Measurements from ENCODE around the gene KRT5. TPM values are rescaled to one million over a fixed set of nuclear protein-coding genes. Genes with fewer than 3 reads are reported as not detected.

KRT5 gene
- total and polyA plus RNA-seq, 2 donors (not counting 3 experiments of a cell fraction or from before 2014, with no cell fraction given), result 0.32 to 0.86 TPM

GRCh38 chr12:52526511-52526951, 6.3 kb upstream of the KRT5 start:
- Histone ChIP-seq H3K4me1 (ENCODE audit: control insufficient read depth, extremely low read depth, insufficient read depth, low read length) (no peaks in the 10 kb centered on the region), H3K79me2 (ENCODE audit: control insufficient read depth, insufficient read depth, low read length) (no peaks in the 10 kb centered on the region), H3K4me3 (replicated peaks in 1 of 3; ENCODE audit: insufficient read depth in 1 of 3, low read depth in 1 of 3, low read length in 3 of 3) (no peak overlapping the region), H3K9ac (replicated peaks; ENCODE audit: extremely low read depth, insufficient read depth, low read length) (no peak overlapping the region), H3K27ac (ENCODE audit: insufficient read depth, low read depth, low read length) (no peak overlapping the region), H3K4me2 (ENCODE audit: insufficient read depth, low read length) (no peak overlapping the region), H4K20me1 (replicated peaks; ENCODE audit: control insufficient read depth, extremely low read depth, insufficient read depth, low read length) (no peaks in the 10 kb centered on the region), H3K27me3 (ENCODE audit: control insufficient read depth in 2 of 2, insufficient read depth in 2 of 2, low read length in 2 of 2) (no peaks in the 10 kb centered on the region), H3K36me3 (ENCODE audit: control insufficient read depth in 2 of 2, extremely low read depth in 1 of 2, insufficient read depth in 2 of 2, low read length in 2 of 2) (no peaks in the 10 kb centered on the region), H2AFZ (ENCODE audit: low read depth, low read length) (no peak overlapping the region), H3K9me1 (replicated peaks; ENCODE audit: control insufficient read depth, extremely low read depth, insufficient read depth, low read length) (no peaks in the 10 kb centered on the region), H3K9me3 (replicated peaks; ENCODE audit: control insufficient read depth, insufficient read depth, low read length) (no peaks in the 10 kb centered on the region)
- no TSS peak for BruUV-seq (replicated peaks)
- intact Hi-C loops (cut with micrococcal nuclease) (no loop called here), dilution Hi-C loops (cut with MboI; ENCODE audit: extremely low pct_ligation_motif_present, low sequenced_read_pairs) (no loop called here)
- FAIRE-seq (no peak), DNase-seq (ENCODE audit: low read depth, low spot score) (no peak)
- CTCF ChIA-PET, result no interaction called here
- no peak for TF ChIP-seq MAX (IDR thresholded peaks at IDR 0.05; ENCODE audit: insufficient read depth, insufficient read length)
- TF ChIP-seq POLR2A (IDR thresholded peaks at IDR 0.05; ENCODE audit: low read depth, low read length), result no peak
- TF ChIP-seq POLR2AphosphoS5 (IDR thresholded peaks at IDR 0.05; ENCODE audit: insufficient read depth, low read depth, low read length), result no peak
- no peak for TF ChIP-seq JUN (IDR thresholded peaks at IDR 0.05; ENCODE audit: borderline replicate concordance, insufficient read depth, insufficient read length, low read depth)
- TF ChIP-seq MYC (IDR thresholded peaks at IDR 0.05; ENCODE audit: low read depth, low read length), result no peak
- no peak for TF ChIP-seq GATA2 (IDR thresholded peaks at IDR 0.05; ENCODE audit: insufficient read depth, insufficient read length, low read depth, low read length)
- TF ChIP-seq CTCF (IDR thresholded peaks at IDR 0.05; ENCODE audit: extremely low read depth in 1 of 2, insufficient read depth in 1 of 2, low read depth in 1 of 2, low read length in 2 of 2), result no peak
- no peak for TF ChIP-seq EZH2 (IDR thresholded peaks at IDR 0.05; ENCODE audit: borderline replicate concordance, low read depth, low read length, severe bottlenecking)
- TF ChIP-seq FOS (IDR thresholded peaks at IDR 0.05; ENCODE audit: borderline replicate concordance, insufficient read depth, low read length), result no peak
- POLR2A ChIA-PET, result no interaction called here
